SK-N-SH treated with all-trans-retinoic acid at 6 μM for 48 hours (cell line): ENCODE results near the gene RAB4A.

Experiments used
- ATAC-seq: fragments of 200-7000 bp; cut with Tn5 transposase; 3 replicates; pipeline ENCODE4 v1.9.1; 2020; ENCODE audit warnings: mild to moderate bottlenecking, moderate library complexity
- ARNTL ChIP-seq: fragments of 450-650 bp; formaldehyde crosslinking; IDR thresholded peaks from 2 replicates; pipeline ENCODE4 v1.5.0; 2020; ENCODE audit warnings: low read depth, mild to moderate bottlenecking, moderate library complexity, borderline replicate concordance
- BACH2 ChIP-seq: fragments of 250-450 bp; sonication (Bioruptor Pico); IDR thresholded peaks from 2 replicates; pipeline ENCODE4 v1.9.0; 2021; ENCODE audit warnings: mild to moderate bottlenecking, borderline replicate concordance
- ESRRG ChIP-seq: fragments of 250-450 bp; sonication (Bioruptor Pico); IDR thresholded peaks from 2 replicates; pipeline ENCODE4 v1.6.1; 2021; ENCODE audit warnings: mild to moderate bottlenecking
- GLIS3 ChIP-seq: fragments of 250-450 bp; sonication (Bioruptor Pico); IDR thresholded peaks from 2 replicates; pipeline ENCODE4 v1.5.0; 2020; ENCODE audit warnings: mild to moderate bottlenecking, moderate library complexity
- OSR1 ChIP-seq: fragments of 250-450 bp; sonication (Bioruptor Pico); IDR thresholded peaks from 2 replicates; pipeline ENCODE4 v1.8.0; 2022; ENCODE audit warnings: moderate library complexity, mild to moderate bottlenecking, inconsistent platforms
- PPARA ChIP-seq: fragments of 250-450 bp; sonication (Bioruptor Pico); IDR thresholded peaks from 2 replicates; pipeline ENCODE4 v1.5.0; 2020; ENCODE audit warnings: mild to moderate bottlenecking, borderline replicate concordance
- RARB ChIP-seq: fragments of 250-450 bp; sonication (Bioruptor Pico); IDR thresholded peaks from 2 replicates; pipeline ENCODE4 v1.8.0; 2021; ENCODE audit warnings: mild to moderate bottlenecking, moderate library complexity
- SNAI2 ChIP-seq: fragments of 250-450 bp; sonication (Bioruptor Pico); IDR thresholded peaks from 2 replicates; pipeline ENCODE4 v1.5.0; 2020; ENCODE audit warnings: mild to moderate bottlenecking, moderate library complexity
- TCF4 ChIP-seq: fragments of 250-450 bp; sonication (Bioruptor Pico); IDR thresholded peaks from 2 replicates; pipeline ENCODE4 v1.8.0; 2021; ENCODE audit warnings: mild to moderate bottlenecking, moderate library complexity, borderline replicate concordance
- ZC3H10 ChIP-seq: fragments of 250-450 bp; sonication (Bioruptor Pico); IDR thresholded peaks from 2 replicates; pipeline ENCODE4 v1.5.1; 2021; ENCODE audit warnings: mild to moderate bottlenecking, moderate library complexity
- ZFP3 ChIP-seq: fragments of 250-450 bp; sonication (Bioruptor Pico); IDR thresholded peaks from 2 replicates; pipeline ENCODE4 v1.5.0; 2020; ENCODE audit warnings: mild to moderate bottlenecking, moderate library complexity
- ZFP30 ChIP-seq: fragments of 450-650 bp; formaldehyde crosslinking; IDR thresholded peaks from 2 replicates; pipeline ENCODE4 v1.5.0; 2022; ENCODE audit warnings: mild to moderate bottlenecking, moderate library complexity
- ZNF565 ChIP-seq: fragments of 450-650 bp; formaldehyde crosslinking; conservative IDR thresholded peaks from 2 replicates; pipeline ENCODE4 v1.5.0; 2020; ENCODE audit warnings: low read depth, mild to moderate bottlenecking, moderate library complexity
- ZNF70 ChIP-seq: fragments of 450-650 bp; formaldehyde crosslinking; IDR thresholded peaks from 2 replicates; pipeline ENCODE4 v1.5.0; 2020; ENCODE audit warnings: mild to moderate bottlenecking, moderate library complexity
- ZNF8 ChIP-seq: fragments of 450-650 bp; formaldehyde crosslinking; IDR thresholded peaks from 2 replicates; pipeline ENCODE4 v1.5.0; 2020; ENCODE audit warnings: mild to moderate bottlenecking, moderate library complexity
- TF ChIP-seq, protein P1 (sequence below): fragments of 250-450 bp; sonication (Bioruptor Pico); IDR thresholded peaks from 2 replicates; pipeline ENCODE4 v1.5.1; 2021; ENCODE audit warnings: mild to moderate bottlenecking, moderate library complexity
- TF ChIP-seq, protein P2 (sequence below): fragments of 250-450 bp; sonication (Bioruptor Pico); IDR thresholded peaks from 2 replicates; pipeline ENCODE4 v1.5.0; 2020; ENCODE audit warnings: mild to moderate bottlenecking, moderate library complexity
- TF ChIP-seq, protein P3 (sequence below): fragments of 250-450 bp; sonication (Bioruptor Pico); IDR thresholded peaks from 2 replicates; pipeline ENCODE4 v1.5.1; 2020; ENCODE audit warnings: low read depth, mild to moderate bottlenecking, moderate library complexity
- TF ChIP-seq, protein P4 (sequence below): fragments of 250-450 bp; sonication (Bioruptor Pico); IDR thresholded peaks from 2 replicates; pipeline ENCODE4 v1.8.0; 2021; ENCODE audit warnings: low read depth, mild to moderate bottlenecking, moderate library complexity, borderline replicate concordance
- TF ChIP-seq, protein P5 (sequence below): fragments of 250-450 bp; sonication (Bioruptor Pico); IDR thresholded peaks from 2 replicates; pipeline ENCODE4 v1.8.0; 2020; ENCODE audit warnings: mild to moderate bottlenecking, moderate library complexity, borderline replicate concordance

The RAB4A gene

DNA sequence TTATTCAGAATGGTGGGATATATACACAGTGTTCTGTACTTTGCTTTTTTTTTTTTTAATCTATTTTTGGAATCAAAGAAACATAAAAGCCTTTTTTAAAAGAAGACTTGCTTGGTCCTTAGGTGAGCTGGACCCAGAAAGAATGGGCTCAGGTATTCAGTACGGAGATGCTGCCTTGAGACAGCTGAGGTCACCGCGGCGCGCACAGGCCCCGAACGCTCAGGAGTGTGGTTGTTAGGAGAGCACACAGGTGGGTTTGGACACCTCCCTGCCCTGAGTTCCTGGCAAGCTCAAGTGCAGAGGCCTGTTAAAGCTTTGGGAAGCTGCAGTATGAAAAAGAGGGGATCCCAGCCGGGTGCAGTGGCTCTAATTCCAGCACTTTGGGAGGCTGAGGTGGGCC lies 31.8 kb downstream of the RAB4A start:
- TF ChIP-seq, protein P1, sequence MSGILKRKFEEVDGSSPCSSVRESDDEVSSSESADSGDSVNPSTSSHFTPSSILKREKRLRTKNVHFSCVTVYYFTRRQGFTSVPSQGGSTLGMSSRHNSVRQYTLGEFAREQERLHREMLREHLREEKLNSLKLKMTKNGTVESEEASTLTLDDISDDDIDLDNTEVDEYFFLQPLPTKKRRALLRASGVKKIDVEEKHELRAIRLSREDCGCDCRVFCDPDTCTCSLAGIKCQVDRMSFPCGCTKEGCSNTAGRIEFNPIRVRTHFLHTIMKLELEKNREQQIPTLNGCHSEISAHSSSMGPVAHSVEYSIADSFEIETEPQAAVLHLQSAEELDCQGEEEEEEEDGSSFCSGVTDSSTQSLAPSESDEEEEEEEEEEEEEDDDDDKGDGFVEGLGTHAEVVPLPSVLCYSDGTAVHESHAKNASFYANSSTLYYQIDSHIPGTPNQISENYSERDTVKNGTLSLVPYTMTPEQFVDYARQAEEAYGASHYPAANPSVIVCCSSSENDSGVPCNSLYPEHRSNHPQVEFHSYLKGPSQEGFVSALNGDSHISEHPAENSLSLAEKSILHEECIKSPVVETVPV (CRISPR knock-in tag), result no peak
- TF ChIP-seq ZFP3 (CRISPR knock-in tag), result no peak
- no peak for TF ChIP-seq ZNF565
- TF ChIP-seq ZC3H10 (CRISPR knock-in tag), result no peak
- TF ChIP-seq PPARA (CRISPR knock-in tag), result no peak
- TF ChIP-seq, protein P2, sequence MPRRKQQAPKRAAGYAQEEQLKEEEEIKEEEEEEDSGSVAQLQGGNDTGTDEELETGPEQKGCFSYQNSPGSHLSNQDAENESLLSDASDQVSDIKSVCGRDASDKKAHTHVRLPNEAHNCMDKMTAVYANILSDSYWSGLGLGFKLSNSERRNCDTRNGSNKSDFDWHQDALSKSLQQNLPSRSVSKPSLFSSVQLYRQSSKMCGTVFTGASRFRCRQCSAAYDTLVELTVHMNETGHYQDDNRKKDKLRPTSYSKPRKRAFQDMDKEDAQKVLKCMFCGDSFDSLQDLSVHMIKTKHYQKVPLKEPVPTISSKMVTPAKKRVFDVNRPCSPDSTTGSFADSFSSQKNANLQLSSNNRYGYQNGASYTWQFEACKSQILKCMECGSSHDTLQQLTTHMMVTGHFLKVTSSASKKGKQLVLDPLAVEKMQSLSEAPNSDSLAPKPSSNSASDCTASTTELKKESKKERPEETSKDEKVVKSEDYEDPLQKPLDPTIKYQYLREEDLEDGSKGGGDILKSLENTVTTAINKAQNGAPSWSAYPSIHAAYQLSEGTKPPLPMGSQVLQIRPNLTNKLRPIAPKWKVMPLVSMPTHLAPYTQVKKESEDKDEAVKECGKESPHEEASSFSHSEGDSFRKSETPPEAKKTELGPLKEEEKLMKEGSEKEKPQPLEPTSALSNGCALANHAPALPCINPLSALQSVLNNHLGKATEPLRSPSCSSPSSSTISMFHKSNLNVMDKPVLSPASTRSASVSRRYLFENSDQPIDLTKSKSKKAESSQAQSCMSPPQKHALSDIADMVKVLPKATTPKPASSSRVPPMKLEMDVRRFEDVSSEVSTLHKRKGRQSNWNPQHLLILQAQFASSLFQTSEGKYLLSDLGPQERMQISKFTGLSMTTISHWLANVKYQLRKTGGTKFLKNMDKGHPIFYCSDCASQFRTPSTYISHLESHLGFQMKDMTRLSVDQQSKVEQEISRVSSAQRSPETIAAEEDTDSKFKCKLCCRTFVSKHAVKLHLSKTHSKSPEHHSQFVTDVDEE (CRISPR knock-in tag), result no peak
- no peak for TF ChIP-seq TCF4 (CRISPR knock-in tag)
- TF ChIP-seq BACH2, result no peak
- ATAC-seq, result no peak

DNA sequence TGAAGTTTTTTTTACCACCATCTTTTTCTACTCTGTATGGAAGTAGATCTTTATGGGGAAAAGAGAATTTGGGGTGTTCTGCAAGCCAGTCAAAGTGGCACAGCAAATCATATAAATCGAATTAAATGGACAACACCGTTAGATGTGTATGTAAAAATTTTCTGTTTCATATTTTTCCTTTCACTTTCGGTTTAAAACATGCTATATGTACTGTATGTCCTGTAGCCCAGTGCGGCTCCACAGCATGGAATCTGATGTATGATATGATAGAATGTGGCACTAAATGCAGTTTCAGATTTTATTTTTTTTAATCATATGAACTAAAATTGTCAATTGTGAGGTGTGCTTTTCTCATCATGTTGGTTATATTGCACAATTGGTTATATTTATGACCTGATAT lies 32.9 kb downstream of the RAB4A start:
- TF ChIP-seq GLIS3 (CRISPR knock-in tag) (no peak), PPARA (CRISPR knock-in tag) (no peak), ZFP3 (CRISPR knock-in tag) (no peak), RARB (CRISPR knock-in tag) (no peak), ZNF70 (CRISPR knock-in tag) (no peak), TCF4 (CRISPR knock-in tag) (no peak), ESRRG (no peak), ZC3H10 (CRISPR knock-in tag) (no peak), ARNTL (no peak), SNAI2 (CRISPR knock-in tag) (no peak), ZNF8 (no peak), OSR1 (CRISPR knock-in tag) (no peak), ZFP30 (CRISPR knock-in tag) (no peak), ZNF565 (no peak)
- TF ChIP-seq, protein P1 (CRISPR knock-in tag), result no peak
- TF ChIP-seq, protein P3, sequence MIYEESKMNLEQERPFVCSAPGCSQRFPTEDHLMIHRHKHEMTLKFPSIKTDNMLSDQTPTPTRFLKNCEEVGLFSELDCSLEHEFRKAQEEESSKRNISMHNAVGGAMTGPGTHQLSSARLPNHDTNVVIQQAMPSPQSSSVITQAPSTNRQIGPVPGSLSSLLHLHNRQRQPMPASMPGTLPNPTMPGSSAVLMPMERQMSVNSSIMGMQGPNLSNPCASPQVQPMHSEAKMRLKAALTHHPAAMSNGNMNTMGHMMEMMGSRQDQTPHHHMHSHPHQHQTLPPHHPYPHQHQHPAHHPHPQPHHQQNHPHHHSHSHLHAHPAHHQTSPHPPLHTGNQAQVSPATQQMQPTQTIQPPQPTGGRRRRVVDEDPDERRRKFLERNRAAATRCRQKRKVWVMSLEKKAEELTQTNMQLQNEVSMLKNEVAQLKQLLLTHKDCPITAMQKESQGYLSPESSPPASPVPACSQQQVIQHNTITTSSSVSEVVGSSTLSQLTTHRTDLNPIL (CRISPR knock-in tag), result no peak
- TF ChIP-seq, protein P4, sequence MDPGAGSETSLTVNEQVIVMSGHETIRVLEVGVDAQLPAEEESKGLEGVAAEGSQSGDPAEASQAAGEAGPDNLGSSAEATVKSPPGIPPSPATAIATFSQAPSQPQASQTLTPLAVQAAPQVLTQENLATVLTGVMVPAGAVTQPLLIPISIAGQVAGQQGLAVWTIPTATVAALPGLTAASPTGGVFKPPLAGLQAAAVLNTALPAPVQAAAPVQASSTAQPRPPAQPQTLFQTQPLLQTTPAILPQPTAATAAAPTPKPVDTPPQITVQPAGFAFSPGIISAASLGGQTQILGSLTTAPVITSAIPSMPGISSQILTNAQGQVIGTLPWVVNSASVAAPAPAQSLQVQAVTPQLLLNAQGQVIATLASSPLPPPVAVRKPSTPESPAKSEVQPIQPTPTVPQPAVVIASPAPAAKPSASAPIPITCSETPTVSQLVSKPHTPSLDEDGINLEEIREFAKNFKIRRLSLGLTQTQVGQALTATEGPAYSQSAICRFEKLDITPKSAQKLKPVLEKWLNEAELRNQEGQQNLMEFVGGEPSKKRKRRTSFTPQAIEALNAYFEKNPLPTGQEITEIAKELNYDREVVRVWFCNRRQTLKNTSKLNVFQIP (CRISPR knock-in tag), result no peak
- TF ChIP-seq, protein P2 (CRISPR knock-in tag), result no peak
- no peak for ATAC-seq

DNA sequence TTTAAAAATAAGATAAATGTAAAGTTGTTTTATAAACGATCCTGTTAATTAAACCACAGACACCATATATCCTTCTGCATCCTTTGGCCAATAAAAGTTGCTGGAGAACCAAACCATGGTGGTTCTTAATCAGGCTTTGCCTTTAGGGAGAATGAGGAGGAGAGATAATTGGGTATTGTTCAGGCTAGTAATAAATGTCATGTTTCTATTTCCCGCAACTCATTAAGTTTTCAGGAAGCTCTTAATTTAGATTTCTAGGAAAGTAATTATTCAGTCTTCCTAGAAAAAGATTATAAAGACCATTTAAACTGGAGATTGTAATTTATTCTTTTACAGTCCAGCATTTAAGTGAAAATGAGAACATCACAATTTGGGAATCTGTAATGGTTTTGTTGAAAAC lies 34.5 kb downstream of the RAB4A start:
- TF ChIP-seq ARNTL (no peak), ZNF8 (no peak), ZFP30 (CRISPR knock-in tag) (no peak), ZNF70 (CRISPR knock-in tag) (no peak), ESRRG (no peak), ZC3H10 (CRISPR knock-in tag) (no peak), GLIS3 (CRISPR knock-in tag) (no peak), PPARA (CRISPR knock-in tag) (no peak)
- TF ChIP-seq, protein P5, sequence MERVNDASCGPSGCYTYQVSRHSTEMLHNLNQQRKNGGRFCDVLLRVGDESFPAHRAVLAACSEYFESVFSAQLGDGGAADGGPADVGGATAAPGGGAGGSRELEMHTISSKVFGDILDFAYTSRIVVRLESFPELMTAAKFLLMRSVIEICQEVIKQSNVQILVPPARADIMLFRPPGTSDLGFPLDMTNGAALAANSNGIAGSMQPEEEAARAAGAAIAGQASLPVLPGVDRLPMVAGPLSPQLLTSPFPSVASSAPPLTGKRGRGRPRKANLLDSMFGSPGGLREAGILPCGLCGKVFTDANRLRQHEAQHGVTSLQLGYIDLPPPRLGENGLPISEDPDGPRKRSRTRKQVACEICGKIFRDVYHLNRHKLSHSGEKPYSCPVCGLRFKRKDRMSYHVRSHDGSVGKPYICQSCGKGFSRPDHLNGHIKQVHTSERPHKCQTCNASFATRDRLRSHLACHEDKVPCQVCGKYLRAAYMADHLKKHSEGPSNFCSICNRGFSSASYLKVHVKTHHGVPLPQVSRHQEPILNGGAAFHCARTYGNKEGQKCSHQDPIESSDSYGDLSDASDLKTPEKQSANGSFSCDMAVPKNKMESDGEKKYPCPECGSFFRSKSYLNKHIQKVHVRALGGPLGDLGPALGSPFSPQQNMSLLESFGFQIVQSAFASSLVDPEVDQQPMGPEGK, result no peak
- no peak for ATAC-seq
